ENCODE results near the gene TIMM8A. TPM values are rescaled to one million over a fixed set of nuclear protein-coding genes. Genes with fewer than 3 reads are reported as not detected.

TIMM8A gene, protein sequence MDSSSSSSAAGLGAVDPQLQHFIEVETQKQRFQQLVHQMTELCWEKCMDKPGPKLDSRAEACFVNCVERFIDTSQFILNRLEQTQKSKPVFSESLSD
- 4.4 TPM for total RNA-seq
- 10.5 TPM for polyA plus RNA-seq
- long read RNA-seq, donor 1, result 0 reads
- long read RNA-seq, donor 2, transcript TIMM8A-205 (2 exons, 1,194 nt), result major isoform, 11 of 12 reads
- long read RNA-seq, donor 2, partial matches to known transcripts, result 0 of 12 reads
- long read RNA-seq, donor 2, other reads (novel, unspliced or antisense), result 0 of 12 reads
- long read RNA-seq, donor 3, transcript TIMM8A-205 (2 exons, 1,194 nt), result major isoform, 16 of 17 reads
- long read RNA-seq, donor 3, partial matches to known transcripts, result 0 of 17 reads
- long read RNA-seq, donor 3, other reads (novel, unspliced or antisense), result 0 of 17 reads
- long read RNA-seq, donor 4, transcript TIMM8A-205 (2 exons, 1,194 nt), result major isoform, 6 of 6 reads
- long read RNA-seq, donor 4, partial matches to known transcripts, result 0 of 6 reads
- long read RNA-seq, donor 4, other reads (novel, unspliced or antisense), result 0 of 6 reads
- long read RNA-seq, donor 5, transcript TIMM8A-205 (2 exons, 1,194 nt), result major isoform, 12 of 15 reads
- long read RNA-seq, donor 5, partial matches to known transcripts, result 0 of 15 reads
- long read RNA-seq, donor 5, other reads (novel, unspliced or antisense), result 0 of 15 reads
- long read RNA-seq, donor 6, transcript TIMM8A-205 (2 exons, 1,194 nt), result major isoform, 6 of 7 reads
- long read RNA-seq, donor 6, partial matches to known transcripts, result 0 of 7 reads
- long read RNA-seq, donor 6, other reads (novel, unspliced or antisense), result 0 of 7 reads
- long read RNA-seq, donor 7, partial matches to known transcripts, result 0 of 4 reads
- long read RNA-seq, donor 7, other reads (novel, unspliced or antisense), result 0 of 4 reads
- long read RNA-seq, donor 8, partial matches to known transcripts, result 0 of 2 reads
- long read RNA-seq, donor 8, other reads (novel, unspliced or antisense), result 0 of 2 reads
- long read RNA-seq, donor 9, partial matches to known transcripts, result 0 of 5 reads
- long read RNA-seq, donor 9, other reads (novel, unspliced or antisense), result 0 of 5 reads
- long read RNA-seq, donor 10, transcript TIMM8A-205 (2 exons, 1,194 nt), result major isoform, 5 of 5 reads
- long read RNA-seq, donor 10, partial matches to known transcripts, result 0 of 5 reads
- long read RNA-seq, donor 10, other reads (novel, unspliced or antisense), result 0 of 5 reads

- WGBS, result under 1% methylated on average over 55 of the region's 55 CpGs
Observed at GRCh38 chrX:101348452-101349192, at the start of gene TIMM8A. TIMM8A (minus strand) TSS chrX:101348742; CDS start chrX:101348664, 78 bp downstream.

DNA sequence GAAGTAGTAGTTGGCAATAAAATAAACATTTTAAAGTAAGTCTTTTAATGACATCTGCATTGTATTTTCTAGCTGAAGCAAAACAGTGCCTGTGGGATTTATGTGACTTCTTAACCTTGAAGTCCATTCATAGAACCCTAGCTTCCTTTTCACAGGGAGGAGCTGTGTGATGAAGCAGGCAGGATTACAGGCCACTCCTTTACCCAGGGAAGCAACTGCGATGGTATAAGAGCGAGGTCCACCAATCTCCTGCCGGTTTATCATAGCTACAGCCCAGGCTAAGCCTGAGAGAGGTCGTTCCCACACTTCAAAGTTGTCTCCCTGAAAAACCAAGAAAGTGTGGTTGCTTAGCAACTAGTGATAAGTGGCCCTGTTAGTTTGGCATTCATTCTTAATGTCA lies 49.2 kb upstream of the TIMM8A start:
- Histone ChIP-seq H3K4me3 (ENCODE audit: low read length in 2 of 2) (no peak overlapping the region), H3K36me3 (ENCODE audit: control insufficient read depth in 2 of 2, insufficient read depth in 2 of 2, low read length in 1 of 2) (peaks cover 8 to 21% of the 10 kb centered on the region in 2 donors), H3K27me3 (ENCODE audit: control insufficient read depth in 2 of 2, insufficient read depth in 1 of 2, low read length in 1 of 2) (no peaks in the 10 kb centered on the region), H3K27ac (ENCODE audit: low read depth in 1 of 2, low read length in 1 of 2) (no peak overlapping the region), H3K9me3 (ENCODE audit: control insufficient read depth in 2 of 2, insufficient read depth in 1 of 2, low read length in 1 of 2) (no peaks in the 10 kb centered on the region), H3K4me1 (ENCODE audit: control insufficient read depth in 2 of 2, insufficient read depth in 2 of 2, low read length in 2 of 2) (no peaks in the 10 kb centered on the region)
- WGBS, result 93% methylated on average over 4 of the region's 4 CpGs
- DNase-seq (ENCODE audit: low read depth in 6 of 9, low spot score in 9 of 9), result no peak

More at GRCh38 chrX:101348452-101349192, at the start of gene TIMM8A:
- H3K27me3 ChIP-seq (ENCODE audit: control insufficient read depth in 2 of 2, insufficient read depth in 1 of 2, low read length in 1 of 2), result no peaks in the 10 kb centered on the region
- H3K4me1 ChIP-seq (ENCODE audit: control insufficient read depth in 2 of 2, insufficient read depth in 2 of 2, low read length in 2 of 2), result peaks cover 0 to 6% of the 10 kb centered on the region in 2 donors
- H3K36me3 ChIP-seq (ENCODE audit: control insufficient read depth in 2 of 2, insufficient read depth in 2 of 2, low read length in 1 of 2), result no peaks in the 10 kb centered on the region
- peak; percentile 27 to 79 (median 42) for DNase-seq (ENCODE audit: low read depth in 6 of 9, low spot score in 9 of 9)
- peak within 1 kb of the TSS; percentile 64 to 78 for H3K4me3 ChIP-seq (ENCODE audit: low read length in 2 of 2)
- H3K9me3 ChIP-seq (ENCODE audit: control insufficient read depth in 2 of 2, insufficient read depth in 1 of 2, low read length in 1 of 2), result no peaks in the 10 kb centered on the region
- peak within 1 kb of the TSS; percentile 71 to 80 for H3K27ac ChIP-seq (ENCODE audit: low read depth in 1 of 2, low read length in 1 of 2)

DNA sequence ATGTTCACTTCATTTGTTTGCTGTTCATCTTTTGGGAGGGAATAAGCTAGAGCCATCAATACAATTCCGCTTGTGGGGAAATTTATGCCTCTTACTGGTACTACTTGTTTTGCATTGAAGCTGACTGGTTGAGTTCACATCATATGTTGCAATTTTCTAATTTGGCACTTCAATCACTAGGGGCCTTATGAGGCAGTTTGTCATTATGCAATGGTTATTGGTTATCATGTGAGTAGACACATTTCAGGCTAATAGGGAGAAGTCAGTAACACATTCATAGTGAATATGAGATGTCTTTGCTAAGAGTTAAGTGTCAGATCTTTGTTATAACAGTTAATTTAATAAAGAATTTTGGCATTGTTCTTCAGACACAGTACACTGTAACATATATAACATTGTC lies 47.2 kb upstream of the TIMM8A start:
- DNase-seq (ENCODE audit: low read depth in 6 of 9, low spot score in 9 of 9), result no peak
- Histone ChIP-seq H3K4me1 (ENCODE audit: control insufficient read depth in 2 of 2, insufficient read depth in 2 of 2, low read length in 2 of 2) (no peaks in the 10 kb centered on the region), H3K27ac (ENCODE audit: low read depth in 1 of 2, low read length in 1 of 2) (no peak overlapping the region), H3K9me3 (ENCODE audit: control insufficient read depth in 2 of 2, insufficient read depth in 1 of 2, low read length in 1 of 2) (no peaks in the 10 kb centered on the region), H3K4me3 (ENCODE audit: low read length in 2 of 2) (no peak overlapping the region), H3K27me3 (ENCODE audit: control insufficient read depth in 2 of 2, insufficient read depth in 1 of 2, low read length in 1 of 2) (no peaks in the 10 kb centered on the region), H3K36me3 (ENCODE audit: control insufficient read depth in 2 of 2, insufficient read depth in 2 of 2, low read length in 1 of 2) (peaks cover under 1 to 19% of the 10 kb centered on the region in 2 donors)
- 98% methylated on average over 1 of the region's 1 CpG for WGBS

DNA sequence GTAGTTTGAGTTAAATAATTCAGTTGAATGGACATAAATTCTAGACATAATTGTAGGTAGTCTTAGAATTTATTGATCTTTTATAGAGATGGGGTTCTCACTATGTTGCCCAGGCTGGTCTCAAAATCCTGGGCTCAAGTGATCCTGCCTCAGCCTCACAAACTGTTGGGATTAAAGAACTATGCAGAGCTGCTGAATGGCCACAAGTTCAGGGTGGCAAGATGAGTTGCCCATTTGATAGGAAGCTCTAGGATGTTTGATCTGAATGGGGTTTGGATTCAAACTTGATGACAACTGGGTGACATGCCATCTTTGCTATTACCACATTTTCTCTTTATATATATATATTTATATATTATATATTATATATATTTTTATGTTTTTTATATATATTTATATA lies 45.8 kb upstream of the TIMM8A start:
- H3K9me3 ChIP-seq (ENCODE audit: control insufficient read depth in 2 of 2, insufficient read depth in 1 of 2, low read length in 1 of 2), result no peaks in the 10 kb centered on the region
- H3K4me3 ChIP-seq (ENCODE audit: low read length in 2 of 2), result no peak overlapping the region
- peaks cover 0 to 4% of the 10 kb centered on the region in 2 donors for H3K4me1 ChIP-seq (ENCODE audit: control insufficient read depth in 2 of 2, insufficient read depth in 2 of 2, low read length in 2 of 2)
- DNase-seq (ENCODE audit: low read depth in 6 of 9, low spot score in 9 of 9), result no peak
- no peaks in the 10 kb centered on the region for H3K27me3 ChIP-seq (ENCODE audit: control insufficient read depth in 2 of 2, insufficient read depth in 1 of 2, low read length in 1 of 2)
- H3K27ac ChIP-seq (ENCODE audit: low read depth in 1 of 2, low read length in 1 of 2), result no peak overlapping the region
- H3K36me3 ChIP-seq (ENCODE audit: control insufficient read depth in 2 of 2, insufficient read depth in 2 of 2, low read length in 1 of 2), result peaks cover 0 to 15% of the 10 kb centered on the region in 2 donors

DNA sequence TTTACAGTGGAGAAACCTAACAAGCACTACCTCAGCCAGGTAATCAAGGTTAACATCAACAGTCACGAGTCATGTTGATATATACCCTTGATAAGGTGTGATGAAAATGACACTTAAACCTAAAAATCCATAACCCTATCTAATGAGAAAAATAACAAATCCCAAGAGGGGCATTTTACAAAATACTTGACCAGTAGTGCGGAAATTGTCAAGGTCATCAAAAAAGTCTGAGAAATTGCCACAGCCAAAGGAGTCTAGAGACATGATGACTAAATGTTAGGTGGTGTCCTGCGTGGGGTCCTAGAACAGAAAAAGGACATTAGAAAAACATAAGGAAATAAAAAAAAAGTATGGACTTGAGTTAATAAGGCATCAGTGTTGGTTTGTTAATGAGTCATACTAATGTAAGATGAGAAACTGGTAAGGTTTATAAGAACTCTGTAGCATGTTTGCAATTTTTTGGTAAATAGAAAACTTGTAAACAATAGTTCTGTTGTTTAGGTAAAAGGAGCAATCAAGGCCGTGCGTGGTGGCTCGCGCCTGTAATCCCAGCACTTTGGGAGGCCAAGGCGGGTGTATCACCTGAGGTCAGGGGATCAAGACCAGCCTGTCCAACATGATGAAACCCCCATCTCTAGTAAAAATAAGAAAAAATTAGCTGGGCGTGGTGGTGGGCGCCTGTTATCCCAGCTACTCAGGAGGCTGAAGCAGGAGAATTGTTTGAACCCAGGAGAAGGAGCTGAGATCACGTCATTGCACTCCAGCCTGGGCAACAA lies 45.2 kb upstream of the TIMM8A start:
- Histone ChIP-seq H3K9me3 (ENCODE audit: control insufficient read depth in 2 of 2, insufficient read depth in 1 of 2, low read length in 1 of 2) (no peaks in the 10 kb centered on the region), H3K4me3 (ENCODE audit: low read length in 2 of 2) (no peak overlapping the region), H3K36me3 (ENCODE audit: control insufficient read depth in 2 of 2, insufficient read depth in 2 of 2, low read length in 1 of 2) (peaks cover 0 to 15% of the 10 kb centered on the region in 2 donors), H3K4me1 (ENCODE audit: control insufficient read depth in 2 of 2, insufficient read depth in 2 of 2, low read length in 2 of 2) (peaks cover 0 to 4% of the 10 kb centered on the region in 2 donors), H3K27ac (ENCODE audit: low read depth in 1 of 2, low read length in 1 of 2) (no peak overlapping the region), H3K27me3 (ENCODE audit: control insufficient read depth in 2 of 2, insufficient read depth in 1 of 2, low read length in 1 of 2) (no peaks in the 10 kb centered on the region)
- DNase-seq (ENCODE audit: low read depth in 6 of 9, low spot score in 9 of 9), result no peak
- 96% methylated on average over 11 of the region's 11 CpGs for WGBS

GRCh38 chrX:101391831-101392230 lies 43.3 kb upstream of the TIMM8A start:
- Histone ChIP-seq H3K4me1 (ENCODE audit: control insufficient read depth in 2 of 2, insufficient read depth in 2 of 2, low read length in 2 of 2) (peaks cover 0 to 4% of the 10 kb centered on the region in 2 donors), H3K27me3 (ENCODE audit: control insufficient read depth in 2 of 2, insufficient read depth in 1 of 2, low read length in 1 of 2) (no peaks in the 10 kb centered on the region), H3K36me3 (ENCODE audit: control insufficient read depth in 2 of 2, insufficient read depth in 2 of 2, low read length in 1 of 2) (peaks cover 0 to 13% of the 10 kb centered on the region in 2 donors), H3K4me3 (ENCODE audit: low read length in 2 of 2) (peak overlapping the region in 1 of 2 donors; percentile 61), H3K27ac (ENCODE audit: low read depth in 1 of 2, low read length in 1 of 2) (no peak overlapping the region), H3K9me3 (ENCODE audit: control insufficient read depth in 2 of 2, insufficient read depth in 1 of 2, low read length in 1 of 2) (no peaks in the 10 kb centered on the region)
- DNase-seq (ENCODE audit: low read depth in 6 of 9, low spot score in 9 of 9), result no peak
- 59% methylated on average over 6 of the region's 6 CpGs for WGBS

GRCh38 chrX:101390664-101391525 lies 42.4 kb upstream of the TIMM8A start, which contains the start of gene RPL36A:
RPL36A (plus strand) TSS chrX:101391011; CDS start chrX:101391044, 33 bp downstream.
- WGBS, result under 1% methylated on average over 47 of the region's 47 CpGs
- Histone ChIP-seq H3K36me3 (ENCODE audit: control insufficient read depth in 2 of 2, insufficient read depth in 2 of 2, low read length in 1 of 2) (peaks cover 0 to 10% of the 10 kb centered on the region in 2 donors), H3K4me3 (ENCODE audit: low read length in 2 of 2) (peak within 1 kb of the TSS; percentile 61 to 66), H3K27ac (ENCODE audit: low read depth in 1 of 2, low read length in 1 of 2) (peak within 1 kb of the TSS; percentile 38 to 74), H3K4me1 (ENCODE audit: control insufficient read depth in 2 of 2, insufficient read depth in 2 of 2, low read length in 2 of 2) (peaks cover 0 to 4% of the 10 kb centered on the region in 2 donors), H3K9me3 (ENCODE audit: control insufficient read depth in 2 of 2, insufficient read depth in 1 of 2, low read length in 1 of 2) (no peaks in the 10 kb centered on the region), H3K27me3 (ENCODE audit: control insufficient read depth in 2 of 2, insufficient read depth in 1 of 2, low read length in 1 of 2) (no peaks in the 10 kb centered on the region)
- peak in 8 of 9 donors; percentile 62 to 92 (median 76) for DNase-seq (ENCODE audit: low read depth in 6 of 9, low spot score in 9 of 9)
